Vagina (tissue), 2 donors: Measurements from ENCODE around the gene GPRASP1. TPM values are rescaled to one million over a fixed set of nuclear protein-coding genes. Genes with fewer than 3 reads are reported as not detected.

Source experiments
- DNase-seq, 2 donors: peaks; one replicate each; pipeline ENCODE4 v3.0.0-alpha.2; 2017; ENCODE audit errors: extremely low spot score in 2 of 2
- H3K27ac ChIP-seq: fragments of 200-600 bp; sonication (generic); one replicate; pipeline ENCODE4 v1.5.1; 2019
- H3K27me3 ChIP-seq: fragments of 200-600 bp; sonication (generic); one replicate; pipeline ENCODE4 v1.5.1; 2019
- H3K36me3 ChIP-seq, 2 donors: fragments of 200-600 bp; sonication (generic); one replicate each; pipeline ENCODE4 v1.5.1; 2017 to 2019
- H3K4me1 ChIP-seq: fragments of 200-600 bp; sonication (generic); one replicate; pipeline ENCODE4 v1.5.1; 2019
- H3K4me3 ChIP-seq, 2 donors: fragments of 200-600 bp; sonication (generic); 1 replicate in 1 of 2; 2 replicates in 1 of 2; pipeline ENCODE4 v1.5.1; 2016 to 2019
- H3K9me3 ChIP-seq: fragments of 200-600 bp; sonication (generic); one replicate; pipeline ENCODE4 v1.5.1; 2019
- POLR2A ChIP-seq, 2 donors: fragments of 450-650 bp; IDR thresholded peaks; one replicate each; pipeline ENCODE4 v1.6.1; 2017; ENCODE audit warnings: antibody characterized with exemption in 2 of 2, mild to moderate bottlenecking in 2 of 2, moderate library complexity in 2 of 2
- POLR2AphosphoS5 ChIP-seq, 2 donors: sonication (generic); formaldehyde crosslinking; IDR thresholded peaks; one replicate each; pipeline ENCODE4 v1.9.0; 2017; ENCODE audit warnings: antibody characterized with exemption in 2 of 2, mild to moderate bottlenecking in 2 of 2, low read depth in 1 of 2; ENCODE audit not compliant: insufficient read depth in 1 of 2
- intact Hi-C: fragments of 100-400 bp; cut with DNase I; formaldehyde crosslinking; loops from one replicate; pipeline ENCODE4 v1.15.1; 2023
- small RNA-seq: library from RNA; depleted of rRNA; stranded (forward); fragments of <200 nt; gene quantifications from one replicate; pipeline ENCODE3, GENCODE V24; 2016
- total RNA-seq: library from RNA; depleted of rRNA; stranded (reverse); fragments of >200 nt; gene quantifications from one replicate; pipeline ENCODE4 v1.2.3, GENCODE V29; 2016
- TF ChIP-seq, protein P1 (sequence below), 3 experiments: fragments of 450-650 bp in 2 of 3; fragments of 200-600 bp in 1 of 3; sonication (generic) in 1 of 3; IDR thresholded peaks; one replicate each; pipeline ENCODE4 v1.5.1; 2017 to 2019; ENCODE audit warnings: antibody characterized with exemption in 3 of 3, mild to moderate bottlenecking in 2 of 3, moderate library complexity in 2 of 3

GPRASP1 gene
- total RNA-seq, 1 donor from 2014 or later = 12.8 TPM

GRCh38 chrX:102697494-102697893 is 46.2 kb downstream of the GPRASP1 start:
- intact Hi-C loops = no loop called here
- Histone ChIP-seq H3K4me3 (no peak overlapping the region), H3K9me3 (no peaks in the 10 kb centered on the region), H3K4me1 (no peaks in the 10 kb centered on the region), H3K27ac (no peak overlapping the region), H3K36me3 (no peaks in the 10 kb centered on the region), H3K27me3 (no peaks in the 10 kb centered on the region)
- DNase-seq = no peak
- TF ChIP-seq POLR2AphosphoS5 (IDR thresholded peaks at IDR 0.05; ENCODE audit: insufficient read depth in 1 of 2, low read depth in 1 of 2) = no peak
- no peak for TF ChIP-seq POLR2A (IDR thresholded peaks at IDR 0.05)
- TF ChIP-seq, protein P1, sequence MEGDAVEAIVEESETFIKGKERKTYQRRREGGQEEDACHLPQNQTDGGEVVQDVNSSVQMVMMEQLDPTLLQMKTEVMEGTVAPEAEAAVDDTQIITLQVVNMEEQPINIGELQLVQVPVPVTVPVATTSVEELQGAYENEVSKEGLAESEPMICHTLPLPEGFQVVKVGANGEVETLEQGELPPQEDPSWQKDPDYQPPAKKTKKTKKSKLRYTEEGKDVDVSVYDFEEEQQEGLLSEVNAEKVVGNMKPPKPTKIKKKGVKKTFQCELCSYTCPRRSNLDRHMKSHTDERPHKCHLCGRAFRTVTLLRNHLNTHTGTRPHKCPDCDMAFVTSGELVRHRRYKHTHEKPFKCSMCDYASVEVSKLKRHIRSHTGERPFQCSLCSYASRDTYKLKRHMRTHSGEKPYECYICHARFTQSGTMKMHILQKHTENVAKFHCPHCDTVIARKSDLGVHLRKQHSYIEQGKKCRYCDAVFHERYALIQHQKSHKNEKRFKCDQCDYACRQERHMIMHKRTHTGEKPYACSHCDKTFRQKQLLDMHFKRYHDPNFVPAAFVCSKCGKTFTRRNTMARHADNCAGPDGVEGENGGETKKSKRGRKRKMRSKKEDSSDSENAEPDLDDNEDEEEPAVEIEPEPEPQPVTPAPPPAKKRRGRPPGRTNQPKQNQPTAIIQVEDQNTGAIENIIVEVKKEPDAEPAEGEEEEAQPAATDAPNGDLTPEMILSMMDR (IDR thresholded peaks at IDR 0.05) = no peak

Small RNAs within 50 kb of the gene (small RNA-seq; reads per million reads assigned to genes)
- not detected for gene RNU6-589P

Other genes starting within 250 kb of the GPRASP1 start
- gene NXF2B, start 211.5 kb upstream of the GPRASP1 start, total RNA-seq = not detected
- gene TCP11X2, start 179.7 kb upstream of the GPRASP1 start, total RNA-seq = not detected
- gene TMSB15A, start 134.7 kb upstream of the GPRASP1 start, total RNA-seq = not detected
- 9.6 TPM for gene ARMCX5, start 52.0 kb upstream of the GPRASP1 start, total RNA-seq
- gene GPRASP2, start 61.0 kb downstream of the GPRASP1 start, total RNA-seq = 10.8 TPM
- gene GPRASP3, start 69.3 kb downstream of the GPRASP1 start, total RNA-seq = 3.2 TPM